MM.1S (cell line): Measurements from ENCODE around the gene TNIP1.

Experiments
- CTCF ChIP-seq: fragments of 300-600 bp; sonication (generic); IDR thresholded peaks from 2 replicates; pipeline ENCODE4 v1.5.1; 2016; ENCODE audit warnings: antibody characterized with exemption, low read length, mixed read lengths
- EZH2 ChIP-seq: fragments of 300-600 bp; sonication (generic); optimal IDR thresholded peaks from 2 replicates; pipeline ENCODE3; 2017; ENCODE audit warnings: low read depth, mild to moderate bottlenecking, antibody characterized with exemption, low read length, mixed read lengths
- EZH2phosphoT487 ChIP-seq: fragments of 300-600 bp; sonication (generic); IDR thresholded peaks from 2 replicates; pipeline ENCODE4 v1.6.1; 2018; ENCODE audit warnings: antibody characterized with exemption, low read length

DNA sequence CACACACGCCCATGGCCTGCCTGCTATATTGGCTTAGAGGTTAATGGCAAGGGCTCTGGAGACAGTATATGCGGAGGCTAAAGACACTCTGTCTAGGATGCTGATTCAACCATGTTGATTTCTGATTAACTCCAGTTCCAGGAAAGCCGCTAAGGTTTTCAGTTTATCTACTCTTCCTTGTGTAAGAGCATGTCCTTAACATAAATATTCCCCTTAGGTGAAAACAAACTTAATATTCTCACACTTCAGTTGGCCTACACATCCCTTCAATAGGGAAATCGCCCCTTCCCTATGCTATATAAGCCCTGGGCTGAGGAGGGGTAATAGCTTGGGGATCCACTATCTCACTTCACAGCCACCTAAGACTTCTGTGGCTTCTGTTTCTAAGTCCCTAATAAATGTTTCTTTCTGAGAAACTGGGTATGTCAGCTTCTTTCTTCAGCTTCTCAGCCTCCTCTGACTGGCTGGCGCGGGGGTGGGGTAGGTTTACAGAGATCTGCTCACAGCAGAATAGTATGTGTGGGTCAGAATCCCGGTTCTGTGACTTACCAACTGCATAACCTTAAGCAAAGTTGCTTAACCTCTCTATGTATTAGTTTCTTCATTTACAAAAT is 64.8 kb downstream of the TNIP1 start:
- no peak for TF ChIP-seq CTCF
- TF ChIP-seq EZH2 = no peak
- no peak for TF ChIP-seq EZH2phosphoT487
